ENCODE results near the gene ZNF609. TPM values are rescaled to one million over a fixed set of nuclear protein-coding genes. Genes with fewer than 3 reads are reported as not detected.
A peak's percentile ranks its signal among the peaks of the same experiment; 100 is the strongest.

The ZNF609 gene
- total RNA-seq, 1 experiment from 2014 or later = 35.0 TPM

DNA sequence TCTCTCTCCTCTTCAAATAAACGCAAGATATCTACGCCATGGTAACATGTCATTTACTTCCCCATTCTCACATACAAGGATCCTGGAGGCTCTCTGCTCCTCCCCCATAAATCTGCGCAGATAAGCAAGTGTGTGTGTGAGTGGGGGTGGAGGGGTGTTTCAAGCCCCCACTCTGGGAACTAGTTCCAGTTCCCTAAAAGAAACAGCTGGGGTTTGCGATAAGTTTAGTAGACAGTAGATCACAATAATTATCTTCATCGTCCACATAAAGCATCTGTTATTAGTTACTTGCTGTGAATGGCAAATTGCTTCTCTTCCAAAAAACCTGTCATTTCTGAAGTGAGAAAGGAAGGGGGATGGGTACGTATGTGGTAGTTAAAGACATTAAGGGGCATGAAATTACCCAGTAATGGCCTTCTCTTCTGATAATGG, 235.2 kb downstream of the ZNF609 start:
- ChIA-PET CTCF (interaction anchor here (0.7 kb wide), 1 partner anchor 32 kb away, joined by 4 read pairs; no protein-coding TSS in a partner anchor), POLR2A (ENCODE audit: low non-redundant PET) (interaction anchor here (0.9 kb wide), 1 partner anchor 9 kb away, joined by 3 read pairs; no protein-coding TSS in a partner anchor)
- Histone ChIP-seq H3K4me1 (ENCODE audit: insufficient read depth, low read length, poor library complexity, severe bottlenecking) (peaks cover 34% of the 10 kb centered on the region), H3K4me3 (ENCODE audit: low read depth, low read length, poor library complexity, severe bottlenecking) (no peak overlapping the region), H3K27ac (ENCODE audit: low read depth, low read length, poor library complexity, severe bottlenecking) (peak overlapping the region; percentile 25), H3K27me3 (replicated peaks; ENCODE audit: insufficient read depth, low read depth, low read length, poor library complexity) (no peaks in the 10 kb centered on the region), H3K9me3 (ENCODE audit: low read depth, low read length, poor library complexity, severe bottlenecking) (no peaks in the 10 kb centered on the region), H3K36me3 (ENCODE audit: insufficient read depth, low read length, poor library complexity, severe bottlenecking) (peaks cover 12% of the 10 kb centered on the region)
- DNase-seq (ENCODE audit: low spot score) = no peak
- TF ChIP-seq, protein P1, sequence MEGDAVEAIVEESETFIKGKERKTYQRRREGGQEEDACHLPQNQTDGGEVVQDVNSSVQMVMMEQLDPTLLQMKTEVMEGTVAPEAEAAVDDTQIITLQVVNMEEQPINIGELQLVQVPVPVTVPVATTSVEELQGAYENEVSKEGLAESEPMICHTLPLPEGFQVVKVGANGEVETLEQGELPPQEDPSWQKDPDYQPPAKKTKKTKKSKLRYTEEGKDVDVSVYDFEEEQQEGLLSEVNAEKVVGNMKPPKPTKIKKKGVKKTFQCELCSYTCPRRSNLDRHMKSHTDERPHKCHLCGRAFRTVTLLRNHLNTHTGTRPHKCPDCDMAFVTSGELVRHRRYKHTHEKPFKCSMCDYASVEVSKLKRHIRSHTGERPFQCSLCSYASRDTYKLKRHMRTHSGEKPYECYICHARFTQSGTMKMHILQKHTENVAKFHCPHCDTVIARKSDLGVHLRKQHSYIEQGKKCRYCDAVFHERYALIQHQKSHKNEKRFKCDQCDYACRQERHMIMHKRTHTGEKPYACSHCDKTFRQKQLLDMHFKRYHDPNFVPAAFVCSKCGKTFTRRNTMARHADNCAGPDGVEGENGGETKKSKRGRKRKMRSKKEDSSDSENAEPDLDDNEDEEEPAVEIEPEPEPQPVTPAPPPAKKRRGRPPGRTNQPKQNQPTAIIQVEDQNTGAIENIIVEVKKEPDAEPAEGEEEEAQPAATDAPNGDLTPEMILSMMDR (conservative IDR thresholded peaks at IDR 0.05; ENCODE audit: low read depth, low read length) = no peak
- no peak for TF ChIP-seq EZH2 (IDR thresholded peaks at IDR 0.05; ENCODE audit: borderline replicate concordance, low read depth, low read length, poor library complexity, severe bottlenecking)
- intact Hi-C loops (cut with micrococcal nuclease; ENCODE audit: unreplicated experiment) = no loop called here
- BruUV-seq (replicated peaks) = no TSS peak

DNA sequence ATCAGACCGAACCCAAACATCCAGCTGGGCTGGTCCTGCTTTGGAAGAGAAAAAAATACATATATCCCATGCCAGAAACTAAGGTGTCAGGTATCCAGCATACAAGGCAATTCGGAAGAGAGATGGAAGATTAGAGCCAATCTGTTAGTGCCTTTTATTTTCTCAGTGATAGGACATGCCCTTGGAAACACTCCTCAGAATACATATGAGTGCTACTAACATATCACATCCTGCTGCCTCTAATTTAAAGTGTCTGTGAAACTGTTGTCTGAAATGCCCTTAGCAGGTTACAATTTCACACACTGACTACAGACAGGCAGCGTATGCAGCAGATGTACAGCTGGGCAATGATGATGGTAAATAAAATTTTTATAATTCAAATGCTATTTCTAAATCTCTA, 236.1 kb downstream of the ZNF609 start:
- peaks cover 43% of the 10 kb centered on the region for H3K4me1 ChIP-seq (ENCODE audit: insufficient read depth, low read length, poor library complexity, severe bottlenecking)
- H3K36me3 ChIP-seq (ENCODE audit: insufficient read depth, low read length, poor library complexity, severe bottlenecking) = peaks cover 5% of the 10 kb centered on the region
- no peaks in the 10 kb centered on the region for H3K27me3 ChIP-seq (replicated peaks; ENCODE audit: insufficient read depth, low read depth, low read length, poor library complexity)
- CTCF ChIA-PET = interaction anchor here (0.7 kb wide), 1 partner anchor 35 kb away, joined by 4 read pairs; no protein-coding TSS in a partner anchor
- no peak for DNase-seq (ENCODE audit: low spot score)
- no peaks in the 10 kb centered on the region for H3K9me3 ChIP-seq (ENCODE audit: low read depth, low read length, poor library complexity, severe bottlenecking)
- BruUV-seq (replicated peaks) = no TSS peak
- intact Hi-C loops (cut with micrococcal nuclease; ENCODE audit: unreplicated experiment) = no loop called here
- no peak overlapping the region for H3K4me3 ChIP-seq (ENCODE audit: low read depth, low read length, poor library complexity, severe bottlenecking)
- POLR2A ChIA-PET (ENCODE audit: low non-redundant PET) = interaction anchor here (0.9 kb wide), 1 partner anchor 8 kb away, joined by 3 read pairs; no protein-coding TSS in a partner anchor
- H3K27ac ChIP-seq (ENCODE audit: low read depth, low read length, poor library complexity, severe bottlenecking) = no peak overlapping the region
- TF ChIP-seq, protein P1 (conservative IDR thresholded peaks at IDR 0.05; ENCODE audit: low read depth, low read length) = no peak
- TF ChIP-seq EZH2 (IDR thresholded peaks at IDR 0.05; ENCODE audit: borderline replicate concordance, low read depth, low read length, poor library complexity, severe bottlenecking) = no peak

DNA sequence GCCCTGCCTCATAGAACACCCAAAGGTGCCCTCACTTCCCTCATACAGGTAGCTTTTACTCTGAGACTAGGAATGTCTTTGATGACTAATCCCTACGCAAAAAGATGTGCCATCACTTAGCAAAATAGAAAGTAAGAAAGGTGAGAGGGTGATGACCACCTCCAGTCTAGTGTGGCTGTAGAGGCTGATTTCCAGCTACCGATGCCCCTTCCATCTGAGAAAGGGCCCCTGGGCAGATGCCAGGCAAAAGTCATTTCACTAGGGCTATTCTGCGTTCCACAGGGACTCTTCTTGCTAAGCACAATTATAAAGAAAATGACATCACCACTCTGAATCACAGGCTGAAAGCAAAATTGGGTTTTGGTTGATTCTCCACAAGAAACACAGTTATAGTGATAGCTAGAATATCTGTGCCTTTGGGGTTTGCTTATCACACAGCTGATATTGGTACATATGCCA, 237.6 kb downstream of the ZNF609 start:
- no TSS peak for BruUV-seq (replicated peaks)
- CTCF ChIA-PET = no interaction called here

More for the DNA sequence above, 237.6 kb downstream of the ZNF609 start:
- peaks cover under 1% of the 10 kb centered on the region for H3K36me3 ChIP-seq (ENCODE audit: insufficient read depth, low read length, poor library complexity, severe bottlenecking)
- POLR2A ChIA-PET (ENCODE audit: low non-redundant PET) = no interaction called here
- H3K4me1 ChIP-seq (ENCODE audit: insufficient read depth, low read length, poor library complexity, severe bottlenecking) = peaks cover 51% of the 10 kb centered on the region
- no peak for DNase-seq (ENCODE audit: low spot score)
- H3K27ac ChIP-seq (ENCODE audit: low read depth, low read length, poor library complexity, severe bottlenecking) = no peak overlapping the region
- no peak overlapping the region for H3K4me3 ChIP-seq (ENCODE audit: low read depth, low read length, poor library complexity, severe bottlenecking)
- no peaks in the 10 kb centered on the region for H3K9me3 ChIP-seq (ENCODE audit: low read depth, low read length, poor library complexity, severe bottlenecking)
- TF ChIP-seq, protein P1 (conservative IDR thresholded peaks at IDR 0.05; ENCODE audit: low read depth, low read length) = no peak
- no peak for TF ChIP-seq EZH2 (IDR thresholded peaks at IDR 0.05; ENCODE audit: borderline replicate concordance, low read depth, low read length, poor library complexity, severe bottlenecking)
- H3K27me3 ChIP-seq (replicated peaks; ENCODE audit: insufficient read depth, low read depth, low read length, poor library complexity) = no peaks in the 10 kb centered on the region
- intact Hi-C loops (cut with micrococcal nuclease; ENCODE audit: unreplicated experiment) = no loop called here

Measured in A673 (cell line).